ENCODE measurements around the gene DHCR24.

DNA sequence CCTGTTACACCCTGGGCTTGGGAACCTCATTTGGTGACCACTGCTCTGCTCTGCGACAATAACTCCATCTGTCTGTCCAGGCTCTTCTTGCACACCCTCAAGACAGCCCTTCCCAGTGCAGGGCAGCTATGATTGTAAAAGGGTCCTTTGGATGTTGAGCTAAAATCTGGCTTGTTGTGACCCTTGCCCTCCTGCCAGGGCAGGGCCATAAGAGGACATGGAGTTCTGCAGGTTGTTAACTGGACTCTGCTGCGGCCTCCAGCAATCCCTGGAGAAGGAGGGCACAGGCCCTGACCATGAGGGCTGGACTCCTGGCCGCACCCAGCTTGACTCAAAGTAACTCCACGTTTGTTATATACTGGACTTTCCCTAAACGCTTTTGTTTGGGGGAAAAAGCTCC lies 41.2 kb downstream of the DHCR24 start:
- TF ChIP-seq POLR2A (IDR thresholded peaks at IDR 0.05; ENCODE audit: low read length) (no peak), GATA1 (IDR thresholded peaks at IDR 0.05; ENCODE audit: low read depth, low read length) (no peak)

All from erythroblast (primary cell).